B cell (primary cell): ENCODE data around the gene ENTHD1. TPM values are rescaled to one million over a fixed set of nuclear protein-coding genes. Genes with fewer than 3 reads are reported as not detected.
"Not testable (repeated sequence)": the region's sequence is repeated elsewhere in the genome, so short reads cannot be mapped to it uniquely, and the experiment has no call there.

Experiments
- ATAC-seq: fragments of 200-7000 bp; cut with Tn5 transposase; one replicate; pipeline ENCODE4 v1.10.0; 2021; ENCODE audit warnings: low read depth, mild to moderate bottlenecking, moderate number of reproducible peaks, moderate library complexity
- CTCF ChIA-PET: fragments of 350-600 bp; sonication (Branson Sonifier 250); formaldehyde crosslinking; loops from one replicate; lab custom pipeline; 2021; ENCODE audit warnings: antibody characterized with exemption, inconsistent platforms; lab: Charles Lee
- POLR2A ChIA-PET: fragments of 350-600 bp; sonication (Branson Sonifier 250); formaldehyde crosslinking; loops from one replicate; lab custom pipeline; 2021; ENCODE audit warnings: antibody characterized with exemption; lab: Charles Lee
- DNase-seq: peaks from one replicate; pipeline ENCODE4 v3.0.0; 2013
- H2AFZ ChIP-seq: 2 replicates; pipeline ENCODE4 v1.6.1; 2012; ENCODE audit warnings: mild to moderate bottlenecking, low read depth, low read length; ENCODE audit not compliant: insufficient read depth, poor library complexity, severe bottlenecking
- H3K27ac ChIP-seq, 2 donors: 1 replicate in 1 of 2; 2 replicates in 1 of 2; pipeline ENCODE4 v1.5.1; 2012 to 2013; ENCODE audit warnings: low read length in 2 of 2, mild to moderate bottlenecking in 2 of 2, moderate library complexity in 1 of 2
- H3K27me3 ChIP-seq, 4 experiments: fragments of 200-600 bp in 1 of 4; sonication (generic) in 1 of 4; replicated peaks in 1 of 4; 1 replicate in 2 of 4; 2 replicates in 2 of 4; pipeline versions ENCODE4 v1.6.1 to v1.7.0; 2013 to 2016; ENCODE audit warnings: low read length in 3 of 4, mild to moderate bottlenecking in 2 of 4, mixed read lengths in 1 of 4, moderate library complexity in 1 of 4; ENCODE audit not compliant: insufficient read depth in 4 of 4, control insufficient read depth in 3 of 4; ENCODE audit errors: control extremely low read depth in 1 of 4
- H3K36me3 ChIP-seq, 2 experiments: replicated peaks in 1 of 2; 1 replicate in 1 of 2; 2 replicates in 1 of 2; pipeline versions ENCODE4 v1.6.1 to v1.7.1; 2013; ENCODE audit warnings: low read length in 1 of 2; ENCODE audit not compliant: insufficient read depth in 2 of 2, control insufficient read depth in 1 of 2; ENCODE audit errors: control extremely low read depth in 1 of 2, extremely low read depth in 1 of 2
- H3K4me1 ChIP-seq, 2 donors: fragments of 200-600 bp in 1 of 2; sonication (generic) in 1 of 2; 1 replicate in 1 of 2; 2 replicates in 1 of 2; pipeline versions ENCODE4 v1.5.1 to v1.6.1; 2013 to 2017; ENCODE audit warnings: low read length in 2 of 2; ENCODE audit not compliant: control insufficient read depth in 2 of 2, insufficient read depth in 2 of 2
- H3K4me2 ChIP-seq: replicated peaks from 2 replicates; pipeline ENCODE3; 2012; ENCODE audit warnings: mild to moderate bottlenecking, low read depth, low read length; ENCODE audit not compliant: poor library complexity, severe bottlenecking
- H3K4me3 ChIP-seq, 5 experiments: fragments of 200-600 bp in 1 of 5; sonication (generic) in 1 of 5; 1 replicate in 3 of 5; 2 replicates in 2 of 5; pipeline versions ENCODE4 v1.5.1 to v1.7.0; 2011 to 2016; ENCODE audit warnings: low read length in 4 of 5, mild to moderate bottlenecking in 4 of 5, low read depth in 2 of 5, control low read depth in 1 of 5, moderate library complexity in 1 of 5; ENCODE audit not compliant: insufficient read depth in 1 of 5; ENCODE audit errors: control extremely low read depth in 1 of 5, extremely low read depth in 1 of 5
- H3K79me2 ChIP-seq: fragments of 200-600 bp; sonication (generic); one replicate; pipeline ENCODE4 v1.6.0; 2016; ENCODE audit warnings: low read length; ENCODE audit not compliant: control insufficient read depth, insufficient read depth
- H3K9ac ChIP-seq: fragments of 200-600 bp; sonication (generic); 2 replicates; pipeline ENCODE4 v1.6.1; 2017; ENCODE audit warnings: mild to moderate bottlenecking, low read length, moderate library complexity
- H3K9me3 ChIP-seq, 3 donors: one replicate each; pipeline versions ENCODE4 v1.6.1 to v1.7.1; 2013; ENCODE audit warnings: low read length in 2 of 3; ENCODE audit not compliant: control insufficient read depth in 2 of 3, insufficient read depth in 1 of 3; ENCODE audit errors: control extremely low read depth in 1 of 3
- H4K20me1 ChIP-seq: 2 replicates; pipeline ENCODE4 v1.6.0; 2012; ENCODE audit warnings: mild to moderate bottlenecking, low read length; ENCODE audit not compliant: insufficient read depth, control insufficient read depth, poor library complexity, severe bottlenecking
- H3K27ac Mint-ChIP-seq: one replicate; pipeline ENCODE4 v1.8.0; 2021; ENCODE audit warnings: mixed read lengths
- H3K27me3 Mint-ChIP-seq: one replicate; pipeline ENCODE4 v1.8.0; 2021; ENCODE audit warnings: mixed read lengths
- H3K4me1 Mint-ChIP-seq: one replicate; pipeline ENCODE4 v1.8.0; 2021; ENCODE audit warnings: mixed read lengths
- H3K4me3 Mint-ChIP-seq: one replicate; pipeline ENCODE4 v1.8.0; 2021; ENCODE audit warnings: mixed read lengths
- H3K9me3 Mint-ChIP-seq: one replicate; pipeline ENCODE4 v1.8.0; 2022; ENCODE audit warnings: mixed read lengths; ENCODE audit not compliant: insufficient read depth
- EZH2 ChIP-seq: IDR thresholded peaks from 2 replicates; pipeline ENCODE4 v1.6.1; 2012; ENCODE audit warnings: borderline replicate concordance, low read depth, mild to moderate bottlenecking, moderate library complexity, low read length; ENCODE audit not compliant: insufficient read depth, poor library complexity, severe bottlenecking
- WGBS: methylation state at CpG from one replicate; pipeline ENCODE4 v1.1.5; 2013; ENCODE audit warnings: missing lambda C conversion rate; ENCODE audit not compliant: insufficient coverage; 5-methylcytosine and 5-hydroxymethylcytosine counted together
- intact Hi-C: fragments of 100-400 bp; cut with micrococcal nuclease; formaldehyde crosslinking; loops from one replicate; pipeline ENCODE4 v1.10.0; 2022
- polyA plus RNA-seq: library from polyadenylated mRNA; depleted of rRNA; stranded (reverse); fragments of >200 nt; gene quantifications from 2 replicates; pipeline ENCODE4 v1.2.3, GENCODE V29; 2012
- total RNA-seq, 2 donors: library from RNA; stranded (reverse); fragments of 120-200 nt in 1 of 2; gene quantifications; 1 replicate in 1 of 2; 2 replicates in 1 of 2; pipeline versions ENCODE4 v1.2.3 to v1.2.4, GENCODE V29; 2013 to 2022
- TF ChIP-seq, protein P1 (sequence below): fragments of 200-600 bp; IDR thresholded peaks from one replicate; pipeline ENCODE4 v1.8.0; 2022; ENCODE audit warnings: antibody characterized with exemption, mild to moderate bottlenecking

The ENTHD1 gene
- total and polyA plus RNA-seq, 2 donors (not counting 1 experiment from before 2014, with no cell fraction given) = not detected

DNA sequence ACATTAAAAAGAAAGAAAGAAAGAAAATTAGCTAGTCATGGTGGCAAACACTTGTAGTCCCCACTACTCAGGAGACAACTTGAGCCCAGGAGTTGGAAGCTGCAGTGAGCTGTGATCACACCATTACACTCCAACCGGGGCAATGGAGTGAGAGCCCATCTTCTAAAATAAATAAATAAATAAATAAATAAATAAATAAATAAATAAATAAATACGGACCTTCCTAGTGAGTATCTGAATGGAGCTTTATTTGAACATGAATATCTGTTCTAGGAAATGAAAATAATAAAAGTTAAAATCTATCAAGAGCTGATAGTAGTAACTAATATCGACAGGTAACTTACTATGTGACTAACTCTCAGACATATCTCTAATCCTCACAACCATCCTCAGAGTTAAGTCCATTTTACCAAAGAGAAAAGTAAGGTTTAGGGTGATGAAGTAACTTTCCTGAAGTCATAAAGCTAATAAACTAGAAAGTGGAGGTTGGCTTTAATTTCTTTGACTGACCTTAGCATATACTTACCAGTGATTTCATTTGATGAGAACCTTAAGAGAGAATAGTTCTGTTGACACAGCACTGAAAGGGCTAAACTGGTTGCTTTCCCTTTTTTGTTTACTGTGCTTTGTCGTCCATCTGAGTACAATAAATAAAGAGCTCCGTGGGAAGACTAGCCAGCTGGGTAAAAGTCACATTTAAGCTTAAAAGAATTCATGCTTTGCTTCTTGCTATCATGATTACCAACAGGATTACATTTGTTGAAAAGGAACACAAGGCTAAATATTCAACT is 22.4 kb downstream of the ENTHD1 start:
- Mint-ChIP-seq H3K9me3 (no peaks in the 10 kb centered on the region), H3K4me1 (peaks cover 30% of the 10 kb centered on the region), H3K27ac (no peak overlapping the region), H3K4me3 (no peak overlapping the region), H3K27me3 (no peaks in the 10 kb centered on the region)
- no peak overlapping the region for H3K4me2 ChIP-seq
- no peak overlapping the region for H3K9ac ChIP-seq
- POLR2A ChIA-PET = no interaction called here
- intact Hi-C loops = no loop called here
- no peaks in the 10 kb centered on the region for H3K79me2 ChIP-seq
- no peak for DNase-seq
- H2AFZ ChIP-seq = no peak overlapping the region
- H3K36me3 ChIP-seq = no peaks in the 10 kb centered on the region
- no peak overlapping the region for H3K4me3 ChIP-seq
- H3K27me3 ChIP-seq = no peaks in the 10 kb centered on the region
- no CpG with 5 or more reads among the region's 5 CpGs for WGBS
- TF ChIP-seq, protein P1, sequence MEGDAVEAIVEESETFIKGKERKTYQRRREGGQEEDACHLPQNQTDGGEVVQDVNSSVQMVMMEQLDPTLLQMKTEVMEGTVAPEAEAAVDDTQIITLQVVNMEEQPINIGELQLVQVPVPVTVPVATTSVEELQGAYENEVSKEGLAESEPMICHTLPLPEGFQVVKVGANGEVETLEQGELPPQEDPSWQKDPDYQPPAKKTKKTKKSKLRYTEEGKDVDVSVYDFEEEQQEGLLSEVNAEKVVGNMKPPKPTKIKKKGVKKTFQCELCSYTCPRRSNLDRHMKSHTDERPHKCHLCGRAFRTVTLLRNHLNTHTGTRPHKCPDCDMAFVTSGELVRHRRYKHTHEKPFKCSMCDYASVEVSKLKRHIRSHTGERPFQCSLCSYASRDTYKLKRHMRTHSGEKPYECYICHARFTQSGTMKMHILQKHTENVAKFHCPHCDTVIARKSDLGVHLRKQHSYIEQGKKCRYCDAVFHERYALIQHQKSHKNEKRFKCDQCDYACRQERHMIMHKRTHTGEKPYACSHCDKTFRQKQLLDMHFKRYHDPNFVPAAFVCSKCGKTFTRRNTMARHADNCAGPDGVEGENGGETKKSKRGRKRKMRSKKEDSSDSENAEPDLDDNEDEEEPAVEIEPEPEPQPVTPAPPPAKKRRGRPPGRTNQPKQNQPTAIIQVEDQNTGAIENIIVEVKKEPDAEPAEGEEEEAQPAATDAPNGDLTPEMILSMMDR = no peak
- no peak for TF ChIP-seq EZH2
- H3K4me1 ChIP-seq = peaks cover 28% of the 10 kb centered on the region in 2 donors
- H3K9me3 ChIP-seq = peaks cover 0 to 4% (median 3%) of the 10 kb centered on the region in 3 donors
- no peak overlapping the region for H3K27ac ChIP-seq
- H4K20me1 ChIP-seq = no peaks in the 10 kb centered on the region
- CTCF ChIA-PET = interaction anchor here (0.8 to 1.6 kb wide), 3 partner anchors 14 to 62 kb away, joined by 3 to 11 read pairs (median 4); no protein-coding TSS in a partner anchor
- no peak for ATAC-seq

DNA sequence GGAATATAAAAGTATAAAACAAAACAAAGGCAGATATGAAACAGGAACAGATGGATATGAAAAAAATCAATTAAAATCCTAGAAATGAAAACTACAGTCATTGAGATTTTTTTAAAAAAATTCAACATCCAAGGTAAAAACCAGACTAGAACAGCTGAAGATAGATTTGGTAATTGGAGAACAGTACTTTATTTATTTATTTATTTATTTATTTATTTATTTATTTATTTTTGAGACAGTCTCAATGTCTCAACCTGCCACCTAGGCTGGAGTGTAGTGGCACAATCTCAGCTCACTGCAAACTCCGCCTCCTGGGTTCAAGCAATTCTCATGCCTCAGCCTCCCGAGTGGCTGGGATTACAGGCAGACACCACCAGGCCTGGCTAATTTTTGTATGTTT is 23.8 kb downstream of the ENTHD1 start:
- H3K9me3 Mint-ChIP-seq = not testable (repeated sequence)

More for the DNA sequence above, 23.8 kb downstream of the ENTHD1 start:
- H2AFZ ChIP-seq, H3K9me3 ChIP-seq, H3K4me3 Mint-ChIP-seq, H3K27me3 ChIP-seq, H3K27ac Mint-ChIP-seq, H3K27me3 Mint-ChIP-seq, H4K20me1 ChIP-seq, CTCF ChIA-PET, H3K4me2 ChIP-seq, DNase-seq, H3K9ac ChIP-seq, intact Hi-C loops, H3K79me2 ChIP-seq, H3K4me3 ChIP-seq, POLR2A ChIA-PET, H3K36me3 ChIP-seq, ATAC-seq, H3K27ac ChIP-seq: not testable (repeated sequence)
- H3K4me1 Mint-ChIP-seq = peaks cover 37% of the 10 kb centered on the region
- WGBS = 100% methylated on average over 2 of the region's 2 CpGs
- H3K4me1 ChIP-seq = peaks cover 29 to 33% of the 10 kb centered on the region in 2 donors
